Ishikawa (cell line): ENCODE measurements around the gene ASAP2.

Source experiments
- CEBPB ChIP-seq: IDR thresholded peaks from 2 replicates; pipeline ENCODE4 v1.6.1; 2012
- CREB1 ChIP-seq: IDR thresholded peaks from 2 replicates; pipeline ENCODE4 v1.6.1; 2012; ENCODE audit warnings: low read depth
- EGR1 ChIP-seq: IDR thresholded peaks from 2 replicates; pipeline ENCODE4 v1.6.1; 2012
- EP300 ChIP-seq: IDR thresholded peaks from 2 replicates; pipeline ENCODE4 v1.6.1; 2012; ENCODE audit warnings: borderline replicate concordance
- RAD21 ChIP-seq: IDR thresholded peaks from 2 replicates; pipeline ENCODE4 v1.6.1; 2012; ENCODE audit warnings: low read depth
- TAF1 ChIP-seq: IDR thresholded peaks from 2 replicates; pipeline ENCODE4 v1.6.1; 2012; ENCODE audit warnings: low read depth, mild to moderate bottlenecking
- TCF12 ChIP-seq: IDR thresholded peaks from 2 replicates; pipeline ENCODE4 v1.6.1; 2012; ENCODE audit warnings: low read depth
- YY1 ChIP-seq: IDR thresholded peaks from 2 replicates; pipeline ENCODE4 v1.6.1; 2012; ENCODE audit warnings: low read depth
- TF ChIP-seq, protein P1 (sequence below): IDR thresholded peaks from 2 replicates; pipeline ENCODE4 v1.6.1; 2012; ENCODE audit warnings: low read depth, mild to moderate bottlenecking
- TF ChIP-seq, protein P2 (sequence below): IDR thresholded peaks from 2 replicates; pipeline ENCODE4 v1.6.1; 2012
- TF ChIP-seq, protein P3 (sequence below): IDR thresholded peaks from 2 replicates; pipeline ENCODE4 v1.6.1; 2012

DNA sequence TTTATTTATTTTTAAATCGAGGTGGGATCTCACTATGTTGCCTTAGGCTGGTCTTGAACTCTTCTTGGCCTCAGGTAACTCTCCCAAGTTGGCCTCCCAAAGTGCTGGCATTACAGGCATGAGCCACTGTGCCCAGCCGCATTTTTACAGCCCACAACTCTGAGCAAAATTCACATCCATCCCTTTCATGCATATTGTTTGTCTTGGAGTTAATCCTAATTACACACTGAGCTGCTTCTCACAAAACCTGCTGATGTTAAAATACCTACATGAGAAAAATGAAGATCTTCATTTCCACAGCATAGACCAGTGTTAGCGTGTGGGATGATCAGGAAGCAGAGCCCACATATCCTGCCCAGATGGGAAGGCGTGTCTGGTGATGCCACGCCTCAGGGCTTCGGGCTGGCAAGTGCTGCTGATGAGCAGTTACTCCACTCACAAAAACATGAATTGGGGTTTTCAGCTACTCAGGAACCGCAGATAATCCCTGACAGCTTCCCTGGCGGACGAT is 202.1 kb downstream of the ASAP2 start:
- TF ChIP-seq, protein P1, sequence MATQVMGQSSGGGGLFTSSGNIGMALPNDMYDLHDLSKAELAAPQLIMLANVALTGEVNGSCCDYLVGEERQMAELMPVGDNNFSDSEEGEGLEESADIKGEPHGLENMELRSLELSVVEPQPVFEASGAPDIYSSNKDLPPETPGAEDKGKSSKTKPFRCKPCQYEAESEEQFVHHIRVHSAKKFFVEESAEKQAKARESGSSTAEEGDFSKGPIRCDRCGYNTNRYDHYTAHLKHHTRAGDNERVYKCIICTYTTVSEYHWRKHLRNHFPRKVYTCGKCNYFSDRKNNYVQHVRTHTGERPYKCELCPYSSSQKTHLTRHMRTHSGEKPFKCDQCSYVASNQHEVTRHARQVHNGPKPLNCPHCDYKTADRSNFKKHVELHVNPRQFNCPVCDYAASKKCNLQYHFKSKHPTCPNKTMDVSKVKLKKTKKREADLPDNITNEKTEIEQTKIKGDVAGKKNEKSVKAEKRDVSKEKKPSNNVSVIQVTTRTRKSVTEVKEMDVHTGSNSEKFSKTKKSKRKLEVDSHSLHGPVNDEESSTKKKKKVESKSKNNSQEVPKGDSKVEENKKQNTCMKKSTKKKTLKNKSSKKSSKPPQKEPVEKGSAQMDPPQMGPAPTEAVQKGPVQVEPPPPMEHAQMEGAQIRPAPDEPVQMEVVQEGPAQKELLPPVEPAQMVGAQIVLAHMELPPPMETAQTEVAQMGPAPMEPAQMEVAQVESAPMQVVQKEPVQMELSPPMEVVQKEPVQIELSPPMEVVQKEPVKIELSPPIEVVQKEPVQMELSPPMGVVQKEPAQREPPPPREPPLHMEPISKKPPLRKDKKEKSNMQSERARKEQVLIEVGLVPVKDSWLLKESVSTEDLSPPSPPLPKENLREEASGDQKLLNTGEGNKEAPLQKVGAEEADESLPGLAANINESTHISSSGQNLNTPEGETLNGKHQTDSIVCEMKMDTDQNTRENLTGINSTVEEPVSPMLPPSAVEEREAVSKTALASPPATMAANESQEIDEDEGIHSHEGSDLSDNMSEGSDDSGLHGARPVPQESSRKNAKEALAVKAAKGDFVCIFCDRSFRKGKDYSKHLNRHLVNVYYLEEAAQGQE, result no peak
- TF ChIP-seq EGR1 (no peak), TAF1 (no peak), CEBPB (no peak), YY1 (no peak), EP300 (no peak), TCF12 (no peak), CREB1 (no peak), RAD21 (no peak)
- TF ChIP-seq, protein P2, sequence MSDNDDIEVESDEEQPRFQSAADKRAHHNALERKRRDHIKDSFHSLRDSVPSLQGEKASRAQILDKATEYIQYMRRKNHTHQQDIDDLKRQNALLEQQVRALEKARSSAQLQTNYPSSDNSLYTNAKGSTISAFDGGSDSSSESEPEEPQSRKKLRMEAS, result no peak
- TF ChIP-seq, protein P3, sequence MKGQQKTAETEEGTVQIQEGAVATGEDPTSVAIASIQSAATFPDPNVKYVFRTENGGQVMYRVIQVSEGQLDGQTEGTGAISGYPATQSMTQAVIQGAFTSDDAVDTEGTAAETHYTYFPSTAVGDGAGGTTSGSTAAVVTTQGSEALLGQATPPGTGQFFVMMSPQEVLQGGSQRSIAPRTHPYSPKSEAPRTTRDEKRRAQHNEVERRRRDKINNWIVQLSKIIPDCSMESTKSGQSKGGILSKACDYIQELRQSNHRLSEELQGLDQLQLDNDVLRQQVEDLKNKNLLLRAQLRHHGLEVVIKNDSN, result no peak
